Activated CD8-positive, alpha-beta memory T cell treated with anti-CD3 and anti-CD28 coated beads for 4 hours (primary cell): ENCODE data around the gene UTS2B.

Source experiments
- DNase-seq, 2 donors: peaks; one replicate each; pipeline ENCODE4 v3.0.0-alpha.2; 2020; ENCODE audit warnings: low read depth in 2 of 2

UTS2B gene

GRCh38 chr3:191238321-191238817, 92.0 kb downstream of the UTS2B start:
- no peak for DNase-seq

DNA sequence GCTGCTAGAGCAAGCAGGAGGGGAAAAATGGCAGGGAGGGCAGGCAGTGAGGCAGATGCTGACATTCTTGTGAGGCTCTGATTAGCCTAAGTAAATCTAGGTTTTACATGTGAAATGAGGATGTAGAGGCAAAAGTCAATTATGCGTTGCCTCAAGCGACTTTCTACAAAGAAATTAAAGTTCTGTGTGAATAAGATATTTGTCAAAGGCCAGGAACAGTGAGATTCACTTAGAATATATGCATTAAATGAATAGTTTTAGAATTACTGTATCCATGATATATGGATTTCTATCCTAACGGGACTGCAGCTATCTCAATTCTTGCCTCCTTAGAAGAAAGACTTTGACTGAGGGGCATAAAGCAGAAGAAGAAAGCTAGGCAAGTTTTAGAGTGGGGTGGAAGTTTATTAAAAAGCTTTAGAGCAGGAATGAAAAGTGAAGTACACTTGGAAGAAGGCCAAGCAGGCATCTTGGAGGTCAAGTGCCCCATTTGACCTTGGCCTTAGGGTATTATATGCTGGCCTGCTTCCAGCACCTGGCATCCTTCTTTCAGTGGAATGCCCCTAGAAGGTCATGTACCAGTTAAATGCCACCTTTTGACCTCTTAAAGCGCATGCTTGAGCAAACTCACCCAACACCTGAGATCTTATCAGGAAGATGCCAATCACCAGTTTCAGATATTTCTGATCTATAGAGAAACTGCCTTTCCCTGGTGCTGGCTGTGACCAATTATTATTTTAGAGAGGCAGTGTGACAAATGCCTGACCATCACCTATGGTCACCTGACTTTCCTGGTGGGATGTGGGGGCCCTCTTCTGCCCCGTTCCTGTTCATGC, 93.1 kb downstream of the UTS2B start:
- DNase-seq = no peak

DNA sequence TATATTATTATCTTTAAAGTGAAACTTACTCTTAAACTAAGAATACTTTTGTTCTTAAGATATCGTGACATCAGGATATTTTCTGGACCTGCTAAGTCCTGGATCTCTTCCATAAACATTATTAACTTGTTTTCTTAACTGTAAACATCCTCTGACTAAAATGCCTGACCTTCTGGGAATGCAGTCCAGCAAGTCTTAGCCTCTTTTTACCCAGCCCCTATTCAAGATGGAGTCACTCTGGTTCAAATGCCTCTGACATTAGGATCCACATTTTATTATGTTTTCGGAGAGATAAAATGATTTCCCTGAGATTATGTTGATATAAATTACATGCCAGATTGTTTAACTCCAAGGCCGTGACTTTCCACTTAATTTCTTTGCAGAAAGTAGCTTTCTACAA, 93.7 kb downstream of the UTS2B start:
- DNase-seq = no peak

GRCh38 chr3:191235331-191236314, 94.7 kb downstream of the UTS2B start:
- no peak for DNase-seq

- no peak for DNase-seq
These were observed 96.1 kb downstream of the UTS2B start for GRCh38 chr3:191234216-191234615.

GRCh38 chr3:191227541-191227940, 102.8 kb downstream of the UTS2B start:
- no peak for DNase-seq

DNA sequence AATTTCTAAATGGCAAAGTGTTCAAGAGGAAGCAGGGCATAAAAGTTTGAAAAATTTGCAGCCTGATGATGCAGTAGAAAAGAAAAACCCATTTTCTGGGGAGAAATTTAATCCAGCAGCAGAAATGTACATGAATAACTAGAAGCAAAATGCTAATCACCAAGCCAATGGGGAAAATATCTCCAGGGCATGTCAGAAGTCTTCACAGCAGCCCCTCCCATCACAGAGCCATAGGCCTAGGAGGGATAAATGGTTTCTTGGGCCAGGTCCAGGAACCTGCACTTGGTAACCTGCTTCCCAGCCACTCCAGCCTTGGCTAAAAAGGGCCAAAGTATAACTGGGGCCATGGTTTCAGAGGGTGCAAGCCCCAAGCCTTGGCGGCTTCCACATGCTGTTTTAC, 108.7 kb downstream of the UTS2B start:
- DNase-seq = no peak

DNA sequence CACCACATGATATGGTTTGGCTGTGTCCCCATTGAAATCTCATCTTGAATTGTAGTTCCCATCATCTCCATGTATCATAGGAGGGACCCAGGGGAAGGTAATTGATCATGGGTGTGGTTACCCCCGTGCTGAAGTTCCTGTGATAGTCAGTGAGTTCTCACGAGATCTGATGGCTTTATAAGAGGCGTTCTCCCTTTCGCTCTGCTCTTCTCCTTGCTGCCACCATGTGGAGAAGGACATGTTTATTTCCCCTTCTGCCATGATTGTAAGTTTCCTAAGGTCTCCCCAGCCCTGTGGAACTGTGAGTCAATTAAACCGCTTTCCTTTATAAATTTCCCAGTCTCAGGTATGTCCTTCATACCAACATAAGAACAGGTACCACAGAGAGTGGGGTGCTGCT, 109.4 kb downstream of the UTS2B start:
- no peak for DNase-seq

GRCh38 chr3:191217301-191217700, 113.0 kb downstream of the UTS2B start:
- DNase-seq = no peak
